ENCODE data around the gene ERICH6B. TPM values are rescaled to one million over a fixed set of nuclear protein-coding genes. Genes with fewer than 3 reads are reported as not detected.

ERICH6B gene
- total RNA-seq, 4 donors from 2014 or later = not detected

DNA sequence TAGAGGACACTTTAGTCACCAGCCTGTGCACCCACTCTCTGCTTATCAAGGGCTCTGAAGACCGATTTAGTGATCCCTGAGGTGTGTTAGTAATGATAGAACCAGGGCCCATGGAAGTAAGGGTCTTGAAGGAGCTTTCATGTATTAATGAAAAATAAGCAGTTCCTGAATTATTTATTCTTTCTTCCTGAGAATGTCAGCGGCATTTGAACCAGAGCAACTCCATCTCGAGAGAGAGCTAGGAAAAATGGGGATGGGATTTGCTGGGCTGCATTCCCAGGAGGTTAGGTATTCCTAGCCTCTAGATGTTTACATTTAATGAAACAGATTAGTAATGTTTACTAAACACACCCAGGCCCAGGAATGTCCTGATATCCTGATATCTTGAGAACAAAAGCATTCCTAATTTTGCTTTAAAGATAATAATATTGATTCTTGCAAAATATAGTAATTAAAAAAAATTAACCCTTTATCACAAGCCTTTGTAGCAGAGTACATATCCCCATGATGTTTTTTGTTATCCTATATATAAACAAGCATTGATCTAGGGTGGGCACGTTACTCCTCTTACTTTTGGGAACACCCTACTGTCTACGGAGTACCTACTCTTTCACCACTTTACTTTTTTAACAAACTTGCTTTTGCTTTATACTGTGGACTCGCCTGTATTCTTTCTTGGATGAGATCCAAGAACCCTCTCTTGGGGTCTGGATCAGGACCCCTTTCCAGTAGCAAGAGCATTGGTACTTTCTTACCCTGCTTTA, 87.7 kb downstream of the ERICH6B start:
- WGBS, 2 donors = 53 to 64% methylated on average over 6 of the region's 6 CpGs
- Histone ChIP-seq H3K27ac (no peak overlapping the region), H3K4me1 (peaks cover 0 to 19% (median 2%) of the 10 kb centered on the region in 4 donors), H3K9me3 (no peaks in the 10 kb centered on the region), H3K36me3 (peaks cover 0 to 75% (median 0%) of the 10 kb centered on the region in 3 donors), H3K4me3 (no peak overlapping the region), H3K27me3 (no peaks in the 10 kb centered on the region)
- TF ChIP-seq, protein P1, sequence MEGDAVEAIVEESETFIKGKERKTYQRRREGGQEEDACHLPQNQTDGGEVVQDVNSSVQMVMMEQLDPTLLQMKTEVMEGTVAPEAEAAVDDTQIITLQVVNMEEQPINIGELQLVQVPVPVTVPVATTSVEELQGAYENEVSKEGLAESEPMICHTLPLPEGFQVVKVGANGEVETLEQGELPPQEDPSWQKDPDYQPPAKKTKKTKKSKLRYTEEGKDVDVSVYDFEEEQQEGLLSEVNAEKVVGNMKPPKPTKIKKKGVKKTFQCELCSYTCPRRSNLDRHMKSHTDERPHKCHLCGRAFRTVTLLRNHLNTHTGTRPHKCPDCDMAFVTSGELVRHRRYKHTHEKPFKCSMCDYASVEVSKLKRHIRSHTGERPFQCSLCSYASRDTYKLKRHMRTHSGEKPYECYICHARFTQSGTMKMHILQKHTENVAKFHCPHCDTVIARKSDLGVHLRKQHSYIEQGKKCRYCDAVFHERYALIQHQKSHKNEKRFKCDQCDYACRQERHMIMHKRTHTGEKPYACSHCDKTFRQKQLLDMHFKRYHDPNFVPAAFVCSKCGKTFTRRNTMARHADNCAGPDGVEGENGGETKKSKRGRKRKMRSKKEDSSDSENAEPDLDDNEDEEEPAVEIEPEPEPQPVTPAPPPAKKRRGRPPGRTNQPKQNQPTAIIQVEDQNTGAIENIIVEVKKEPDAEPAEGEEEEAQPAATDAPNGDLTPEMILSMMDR (IDR thresholded peaks at IDR 0.05) = no peak
- TF ChIP-seq EP300 (IDR thresholded peaks at IDR 0.05) = no peak
- no peak for TF ChIP-seq POLR2A (IDR thresholded peaks at IDR 0.05)
- no peak for DNase-seq (ENCODE audit: low spot score in 2 of 2)

DNA sequence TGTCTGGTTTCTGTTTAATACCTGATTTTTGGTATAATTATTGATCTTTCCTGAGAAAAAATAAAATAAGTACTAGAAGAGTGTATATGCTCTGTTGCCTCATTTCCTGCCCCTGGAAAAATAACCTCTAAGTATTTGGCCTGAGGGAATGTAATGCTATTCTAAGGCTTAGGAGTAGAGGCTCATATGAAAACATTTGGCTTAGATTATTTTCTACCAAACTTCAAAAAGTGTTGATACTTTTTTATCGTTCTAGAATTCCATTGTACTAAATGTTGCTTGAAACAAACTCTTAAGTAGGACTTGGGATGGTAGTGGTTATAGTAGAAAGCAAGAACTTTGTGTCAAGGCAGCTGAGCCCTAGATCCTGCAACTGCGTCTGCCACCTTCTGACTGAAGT, 93.0 kb downstream of the ERICH6B start:
- Histone ChIP-seq H3K27me3 (no peaks in the 10 kb centered on the region), H3K4me3 (no peak overlapping the region), H3K4me1 (peaks cover 0 to 9% (median 0%) of the 10 kb centered on the region in 4 donors), H3K27ac (no peak overlapping the region), H3K36me3 (peaks cover 0 to 61% (median 16%) of the 10 kb centered on the region in 3 donors), H3K9me3 (no peaks in the 10 kb centered on the region)
- 57 to 58% methylated on average over 2 of the region's 2 CpGs for WGBS, 2 donors
- no peak for DNase-seq (ENCODE audit: low spot score in 2 of 2)
- no peak for TF ChIP-seq POLR2A (IDR thresholded peaks at IDR 0.05)
- TF ChIP-seq, protein P1 (IDR thresholded peaks at IDR 0.05) = no peak
- no peak for TF ChIP-seq EP300 (IDR thresholded peaks at IDR 0.05)

DNA sequence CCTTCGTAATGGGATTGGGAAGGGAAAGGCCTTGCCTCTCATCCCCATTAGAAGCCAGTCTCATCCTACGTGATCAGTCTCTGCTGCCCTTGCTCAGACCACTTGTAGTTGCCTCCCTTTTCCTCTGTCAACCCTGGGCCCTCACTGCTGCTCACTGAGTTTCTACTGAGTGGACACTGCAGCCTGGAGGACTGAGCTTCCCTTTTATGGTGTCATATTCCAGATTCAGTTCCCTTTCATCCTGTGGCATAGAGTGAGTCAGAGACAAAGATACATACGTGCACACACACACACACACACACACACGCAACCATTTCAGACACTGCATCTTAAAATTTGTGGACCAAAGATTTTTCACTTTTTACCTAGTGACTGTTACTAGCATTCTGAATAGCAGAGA, 94.2 kb downstream of the ERICH6B start:
- Histone ChIP-seq H3K9me3 (no peaks in the 10 kb centered on the region), H3K36me3 (peaks cover 3 to 62% (median 18%) of the 10 kb centered on the region in 3 donors), H3K27me3 (no peaks in the 10 kb centered on the region), H3K27ac (no peak overlapping the region), H3K4me3 (no peak overlapping the region), H3K4me1 (peaks cover 0 to 4% (median 0%) of the 10 kb centered on the region in 4 donors)
- 73 to 74% methylated on average over 4 of the region's 4 CpGs for WGBS, 2 donors
- TF ChIP-seq POLR2A (IDR thresholded peaks at IDR 0.05) (no peak), EP300 (IDR thresholded peaks at IDR 0.05) (no peak)
- peak in 1 of 2 donors; percentile 7 for DNase-seq (ENCODE audit: low spot score in 2 of 2)

DNA sequence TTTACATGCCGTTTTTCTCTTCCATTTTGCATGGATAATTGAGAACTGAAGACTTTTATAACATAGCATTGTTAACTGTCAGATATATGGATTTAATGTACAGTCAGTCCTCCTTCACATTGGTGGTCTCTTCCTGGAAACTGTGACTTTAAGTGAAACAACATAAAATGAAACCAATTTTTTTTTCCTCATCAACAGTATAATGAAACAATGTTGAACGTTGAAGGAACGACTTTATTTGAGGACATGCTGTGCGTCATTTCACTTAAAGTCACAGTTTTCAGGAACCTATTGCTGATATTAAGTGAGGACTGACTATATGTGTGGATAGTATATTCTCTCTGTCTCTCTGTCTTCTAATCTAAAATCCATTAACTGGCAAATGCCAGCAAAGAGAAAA, 96.0 kb downstream of the ERICH6B start:
- Histone ChIP-seq H3K9me3 (no peaks in the 10 kb centered on the region), H3K4me3 (no peak overlapping the region), H3K36me3 (peaks cover 5 to 67% (median 18%) of the 10 kb centered on the region in 3 donors), H3K27ac (no peak overlapping the region), H3K27me3 (no peaks in the 10 kb centered on the region), H3K4me1 (peaks cover 0 to 4% (median 0%) of the 10 kb centered on the region in 4 donors)
- TF ChIP-seq, protein P1 (IDR thresholded peaks at IDR 0.05) = no peak
- TF ChIP-seq POLR2A (IDR thresholded peaks at IDR 0.05) (no peak), EP300 (IDR thresholded peaks at IDR 0.05) (no peak)
- no peak for DNase-seq (ENCODE audit: low spot score in 2 of 2)
- 65 to 78% methylated on average over 4 of the region's 4 CpGs for WGBS, 2 donors

DNA sequence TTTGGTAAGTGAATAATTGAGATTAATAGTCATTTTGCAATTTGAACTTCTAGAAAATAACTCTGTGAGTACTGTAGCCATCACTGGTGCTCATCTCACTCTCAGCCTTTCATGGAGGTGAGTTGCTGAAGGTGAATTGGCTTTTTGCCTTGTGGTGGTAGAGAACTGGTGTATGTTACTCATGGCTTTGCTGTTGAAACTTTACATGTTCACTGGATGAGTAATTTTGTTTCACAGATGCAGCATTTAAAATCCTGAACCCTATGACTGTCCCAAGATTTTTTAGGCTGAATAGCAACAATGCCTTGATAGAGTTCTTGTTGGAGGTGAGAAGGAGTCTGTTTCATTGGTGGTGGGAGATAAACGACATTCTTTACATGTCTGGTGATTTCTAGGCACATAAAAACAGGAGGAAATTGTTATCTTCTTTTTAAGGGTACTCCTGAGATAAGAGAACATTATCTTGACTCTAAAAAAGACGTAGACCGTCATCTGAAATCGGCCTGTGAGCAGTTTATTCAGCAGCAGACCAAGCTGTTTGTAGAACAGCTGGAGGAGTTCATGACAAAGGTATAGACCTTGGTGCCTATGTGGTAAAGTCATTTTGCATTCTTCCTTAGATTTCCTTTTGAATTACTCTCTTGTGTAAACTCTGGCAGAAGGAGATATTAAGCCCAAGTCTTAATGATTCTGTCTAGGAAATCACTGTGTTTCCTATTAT, 96.9 kb downstream of the ERICH6B start:
- no peaks in the 10 kb centered on the region for H3K9me3 ChIP-seq
- TF ChIP-seq, protein P1 (IDR thresholded peaks at IDR 0.05) = no peak
- TF ChIP-seq POLR2A (IDR thresholded peaks at IDR 0.05) (no peak), EP300 (IDR thresholded peaks at IDR 0.05) (no peak)
- peaks cover 0 to 4% (median 0%) of the 10 kb centered on the region in 4 donors for H3K4me1 ChIP-seq
- no peak overlapping the region for H3K4me3 ChIP-seq
- H3K27me3 ChIP-seq = no peaks in the 10 kb centered on the region
- WGBS, 2 donors = 69 to 72% methylated on average over 4 of the region's 4 CpGs
- H3K36me3 ChIP-seq = peaks cover 5 to 66% (median 18%) of the 10 kb centered on the region in 3 donors
- DNase-seq (ENCODE audit: low spot score in 2 of 2) = no peak
- H3K27ac ChIP-seq = no peak overlapping the region
